Vagina (tissue), 2 donors: Measurements from ENCODE around the gene REPS1. TPM values are rescaled to one million over a fixed set of nuclear protein-coding genes. Genes with fewer than 3 reads are reported as not detected.

Source experiments
- DNase-seq, 2 donors: peaks; one replicate each; pipeline ENCODE4 v3.0.0-alpha.2; 2017; ENCODE audit errors: extremely low spot score in 2 of 2
- H3K27ac ChIP-seq: fragments of 200-600 bp; sonication (generic); one replicate; pipeline ENCODE4 v1.5.1; 2019
- H3K27me3 ChIP-seq: fragments of 200-600 bp; sonication (generic); one replicate; pipeline ENCODE4 v1.5.1; 2019
- H3K36me3 ChIP-seq, 2 donors: fragments of 200-600 bp; sonication (generic); one replicate each; pipeline ENCODE4 v1.5.1; 2017 to 2019
- H3K4me1 ChIP-seq: fragments of 200-600 bp; sonication (generic); one replicate; pipeline ENCODE4 v1.5.1; 2019
- H3K4me3 ChIP-seq, 2 donors: fragments of 200-600 bp; sonication (generic); 1 replicate in 1 of 2; 2 replicates in 1 of 2; pipeline ENCODE4 v1.5.1; 2016 to 2019
- H3K9me3 ChIP-seq: fragments of 200-600 bp; sonication (generic); one replicate; pipeline ENCODE4 v1.5.1; 2019
- CTCF ChIP-seq, 3 experiments: fragments of 450-650 bp in 2 of 3; fragments of 200-600 bp in 1 of 3; sonication (generic) in 1 of 3; IDR thresholded peaks; one replicate each; pipeline ENCODE4 v1.5.1; 2017 to 2019; ENCODE audit warnings: antibody characterized with exemption in 3 of 3, mild to moderate bottlenecking in 2 of 3, moderate library complexity in 2 of 3
- POLR2A ChIP-seq, 2 donors: fragments of 450-650 bp; IDR thresholded peaks; one replicate each; pipeline ENCODE4 v1.6.1; 2017; ENCODE audit warnings: antibody characterized with exemption in 2 of 2, mild to moderate bottlenecking in 2 of 2, moderate library complexity in 2 of 2
- POLR2AphosphoS5 ChIP-seq, 2 donors: sonication (generic); formaldehyde crosslinking; IDR thresholded peaks; one replicate each; pipeline ENCODE4 v1.9.0; 2017; ENCODE audit warnings: antibody characterized with exemption in 2 of 2, mild to moderate bottlenecking in 2 of 2, low read depth in 1 of 2; ENCODE audit not compliant: insufficient read depth in 1 of 2
- intact Hi-C: fragments of 100-400 bp; cut with DNase I; formaldehyde crosslinking; loops from one replicate; pipeline ENCODE4 v1.15.1; 2023
- total RNA-seq: library from RNA; depleted of rRNA; stranded (reverse); fragments of >200 nt; gene quantifications from one replicate; pipeline ENCODE4 v1.2.3, GENCODE V29; 2016

REPS1 gene
- total RNA-seq, 1 donor from 2014 or later: 96.5 TPM

GRCh38 chr6:138981416-138981815, 6.6 kb downstream of the REPS1 start:
- TF ChIP-seq POLR2AphosphoS5 (IDR thresholded peaks at IDR 0.05; ENCODE audit: insufficient read depth in 1 of 2, low read depth in 1 of 2) (no peak), POLR2A (IDR thresholded peaks at IDR 0.05) (no peak), CTCF (IDR thresholded peaks at IDR 0.05) (no peak)
- Histone ChIP-seq H3K9me3 (no peaks in the 10 kb centered on the region), H3K4me3 (no peak overlapping the region), H3K4me1 (peaks cover 42% of the 10 kb centered on the region), H3K36me3 (no peaks in the 10 kb centered on the region), H3K27me3 (no peaks in the 10 kb centered on the region), H3K27ac (no peak overlapping the region)
- intact Hi-C loops: no loop called here
- no peak for DNase-seq

GRCh38 chr6:138979813-138980668, 8.0 kb downstream of the REPS1 start:
- Histone ChIP-seq H3K9me3 (no peaks in the 10 kb centered on the region), H3K36me3 (no peaks in the 10 kb centered on the region), H3K4me3 (no peak overlapping the region), H3K27ac (no peak overlapping the region), H3K27me3 (no peaks in the 10 kb centered on the region), H3K4me1 (peaks cover 37% of the 10 kb centered on the region)
- no peak for TF ChIP-seq POLR2AphosphoS5 (IDR thresholded peaks at IDR 0.05; ENCODE audit: insufficient read depth in 1 of 2, low read depth in 1 of 2)
- no peak for DNase-seq
- intact Hi-C loops: no loop called here

- Histone ChIP-seq H3K4me3 (no peak overlapping the region), H3K27ac (no peak overlapping the region), H3K4me1 (peaks cover 35% of the 10 kb centered on the region), H3K9me3 (no peaks in the 10 kb centered on the region), H3K36me3 (no peaks in the 10 kb centered on the region), H3K27me3 (no peaks in the 10 kb centered on the region)
- TF ChIP-seq POLR2A (IDR thresholded peaks at IDR 0.05): no peak
- intact Hi-C loops: no loop called here
- DNase-seq: no peak
Observed at GRCh38 chr6:138979365-138979764, 8.7 kb downstream of the REPS1 start.

- Histone ChIP-seq H3K27ac (no peak overlapping the region), H3K36me3 (no peaks in the 10 kb centered on the region), H3K27me3 (no peaks in the 10 kb centered on the region), H3K4me3 (no peak overlapping the region), H3K9me3 (no peaks in the 10 kb centered on the region), H3K4me1 (peaks cover 34% of the 10 kb centered on the region)
- no peak for DNase-seq
- TF ChIP-seq POLR2A (IDR thresholded peaks at IDR 0.05) (no peak), POLR2AphosphoS5 (IDR thresholded peaks at IDR 0.05; ENCODE audit: insufficient read depth in 1 of 2, low read depth in 1 of 2) (no peak), CTCF (IDR thresholded peaks at IDR 0.05) (no peak)
- intact Hi-C loops: no loop called here
Observed at GRCh38 chr6:138978229-138978628, 9.8 kb downstream of the REPS1 start.

- Histone ChIP-seq H3K4me3 (no peak overlapping the region), H3K27me3 (no peaks in the 10 kb centered on the region), H3K27ac (no peak overlapping the region), H3K36me3 (no peaks in the 10 kb centered on the region), H3K9me3 (no peaks in the 10 kb centered on the region), H3K4me1 (peaks cover 34% of the 10 kb centered on the region)
- intact Hi-C loops: no loop called here
- TF ChIP-seq CTCF (IDR thresholded peaks at IDR 0.05) (no peak), POLR2AphosphoS5 (IDR thresholded peaks at IDR 0.05; ENCODE audit: insufficient read depth in 1 of 2, low read depth in 1 of 2) (no peak), POLR2A (IDR thresholded peaks at IDR 0.05) (no peak)
- DNase-seq: no peak
Observed at GRCh38 chr6:138977646-138978167, 10.3 kb downstream of the REPS1 start.

- intact Hi-C loops: no loop called here
- no peaks in the 10 kb centered on the region for H3K27me3 ChIP-seq
- no peak for TF ChIP-seq POLR2AphosphoS5 (IDR thresholded peaks at IDR 0.05; ENCODE audit: insufficient read depth in 1 of 2, low read depth in 1 of 2)
- no peak for TF ChIP-seq CTCF (IDR thresholded peaks at IDR 0.05)
- no peak for TF ChIP-seq POLR2A (IDR thresholded peaks at IDR 0.05)
- no peak overlapping the region for H3K4me3 ChIP-seq
- H3K27ac ChIP-seq: no peak overlapping the region
- no peak for DNase-seq
- no peaks in the 10 kb centered on the region for H3K9me3 ChIP-seq
- peaks cover 38% of the 10 kb centered on the region for H3K4me1 ChIP-seq
- H3K36me3 ChIP-seq: no peaks in the 10 kb centered on the region
Observed at GRCh38 chr6:138977242-138977641, 10.8 kb downstream of the REPS1 start.
